Measurements from ENCODE around the gene NPHP3. TPM values are rescaled to one million over a fixed set of nuclear protein-coding genes. Genes with fewer than 3 reads are reported as not detected.

Gene NPHP3
- total and polyA plus RNA-seq, 4 donors, result 5.9 to 67.1 (median 16.5) TPM

DNA sequence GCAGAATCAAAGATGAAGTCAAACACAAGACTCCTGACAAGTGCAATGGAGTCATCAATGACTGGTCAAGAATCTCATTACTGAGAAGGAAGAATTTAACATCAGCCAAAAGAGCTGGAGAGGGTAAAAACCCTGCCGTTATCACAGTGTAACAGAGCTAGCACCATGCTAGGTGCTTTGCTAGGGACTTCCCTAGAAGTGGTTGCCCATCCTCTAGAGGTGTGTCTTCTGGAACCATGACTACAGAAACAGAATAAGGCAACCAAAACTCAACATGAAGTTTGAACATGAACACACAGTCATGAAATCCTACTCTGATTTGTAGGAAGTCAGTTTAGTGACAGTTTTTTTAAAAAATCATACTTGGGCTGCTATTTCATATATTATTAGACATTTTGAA is 72.1 kb downstream of the NPHP3 start:
- H3K9me3 ChIP-seq (ENCODE audit: control insufficient read depth in 4 of 4, insufficient read depth in 3 of 4, low read length in 3 of 4), result no peaks in the 10 kb centered on the region
- H3K9ac ChIP-seq (ENCODE audit: insufficient read depth in 1 of 2, low read length in 2 of 2), result no peak overlapping the region
- TF ChIP-seq, protein P1, sequence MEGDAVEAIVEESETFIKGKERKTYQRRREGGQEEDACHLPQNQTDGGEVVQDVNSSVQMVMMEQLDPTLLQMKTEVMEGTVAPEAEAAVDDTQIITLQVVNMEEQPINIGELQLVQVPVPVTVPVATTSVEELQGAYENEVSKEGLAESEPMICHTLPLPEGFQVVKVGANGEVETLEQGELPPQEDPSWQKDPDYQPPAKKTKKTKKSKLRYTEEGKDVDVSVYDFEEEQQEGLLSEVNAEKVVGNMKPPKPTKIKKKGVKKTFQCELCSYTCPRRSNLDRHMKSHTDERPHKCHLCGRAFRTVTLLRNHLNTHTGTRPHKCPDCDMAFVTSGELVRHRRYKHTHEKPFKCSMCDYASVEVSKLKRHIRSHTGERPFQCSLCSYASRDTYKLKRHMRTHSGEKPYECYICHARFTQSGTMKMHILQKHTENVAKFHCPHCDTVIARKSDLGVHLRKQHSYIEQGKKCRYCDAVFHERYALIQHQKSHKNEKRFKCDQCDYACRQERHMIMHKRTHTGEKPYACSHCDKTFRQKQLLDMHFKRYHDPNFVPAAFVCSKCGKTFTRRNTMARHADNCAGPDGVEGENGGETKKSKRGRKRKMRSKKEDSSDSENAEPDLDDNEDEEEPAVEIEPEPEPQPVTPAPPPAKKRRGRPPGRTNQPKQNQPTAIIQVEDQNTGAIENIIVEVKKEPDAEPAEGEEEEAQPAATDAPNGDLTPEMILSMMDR (IDR thresholded peaks at IDR 0.05; ENCODE audit: control extremely low read depth, extremely low read depth), result no peak
- WGBS, 2 donors, result 94 to 100% methylated on average over 1 of the region's 1 CpG
- no peak overlapping the region for H3K4me3 ChIP-seq
- H3K36me3 ChIP-seq (ENCODE audit: control insufficient read depth in 4 of 4, insufficient read depth in 4 of 4, low read length in 4 of 4), result no peaks in the 10 kb centered on the region
- peaks cover 0 to 30% (median 0%) of the 10 kb centered on the region in 5 donors for H3K4me1 ChIP-seq (ENCODE audit: control insufficient read depth in 5 of 5, insufficient read depth in 5 of 5, low read length in 5 of 5)
- no peaks in the 10 kb centered on the region for H3K27me3 ChIP-seq (ENCODE audit: control insufficient read depth in 3 of 3, insufficient read depth in 3 of 3, low read length in 2 of 3)
- DNase-seq (no peak), ATAC-seq (ENCODE audit: insufficient read depth, low FRiP score) (no peak)
- no peak overlapping the region for H3K27ac ChIP-seq (ENCODE audit: low read depth in 1 of 2, low read length in 1 of 2)

DNA sequence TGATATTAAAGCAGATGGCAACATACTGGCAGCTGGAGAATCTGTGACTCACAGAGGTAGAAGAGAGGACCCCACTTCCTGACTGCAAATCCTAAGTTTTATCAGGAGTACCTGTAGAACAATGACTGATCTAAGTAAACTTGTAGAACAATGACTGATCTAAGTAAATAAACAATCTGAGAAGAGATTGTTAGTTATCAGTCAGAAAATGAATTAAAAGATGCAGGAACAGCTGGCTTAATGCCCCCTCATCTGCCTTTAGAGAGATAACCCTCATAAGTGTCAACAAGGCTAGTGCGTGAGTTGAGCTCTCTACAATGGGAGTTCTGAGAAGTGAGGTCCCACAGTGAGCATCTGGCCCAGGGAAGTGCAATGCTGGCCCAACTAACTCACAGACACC is 77.2 kb downstream of the NPHP3 start:
- Histone ChIP-seq H3K4me1 (ENCODE audit: control insufficient read depth in 5 of 5, insufficient read depth in 5 of 5, low read length in 5 of 5) (peaks cover 0 to 3% (median 0%) of the 10 kb centered on the region in 5 donors), H3K9me3 (ENCODE audit: control insufficient read depth in 4 of 4, insufficient read depth in 3 of 4, low read length in 3 of 4) (no peaks in the 10 kb centered on the region), H3K4me3 (no peak overlapping the region), H3K27me3 (ENCODE audit: control insufficient read depth in 3 of 3, insufficient read depth in 3 of 3, low read length in 2 of 3) (no peaks in the 10 kb centered on the region), H3K27ac (ENCODE audit: low read depth in 1 of 2, low read length in 1 of 2) (no peak overlapping the region), H3K36me3 (ENCODE audit: control insufficient read depth in 4 of 4, insufficient read depth in 4 of 4, low read length in 4 of 4) (peaks cover 0 to 5% (median 0%) of the 10 kb centered on the region in 4 donors), H3K9ac (ENCODE audit: insufficient read depth in 1 of 2, low read length in 2 of 2) (no peak overlapping the region)
- TF ChIP-seq, protein P1 (IDR thresholded peaks at IDR 0.05; ENCODE audit: control extremely low read depth, extremely low read depth), result no peak
- DNase-seq (no peak), ATAC-seq (ENCODE audit: insufficient read depth, low FRiP score) (no peak)
- 74 to 87% methylated on average over 1 of the region's 1 CpG for WGBS, 2 donors

DNA sequence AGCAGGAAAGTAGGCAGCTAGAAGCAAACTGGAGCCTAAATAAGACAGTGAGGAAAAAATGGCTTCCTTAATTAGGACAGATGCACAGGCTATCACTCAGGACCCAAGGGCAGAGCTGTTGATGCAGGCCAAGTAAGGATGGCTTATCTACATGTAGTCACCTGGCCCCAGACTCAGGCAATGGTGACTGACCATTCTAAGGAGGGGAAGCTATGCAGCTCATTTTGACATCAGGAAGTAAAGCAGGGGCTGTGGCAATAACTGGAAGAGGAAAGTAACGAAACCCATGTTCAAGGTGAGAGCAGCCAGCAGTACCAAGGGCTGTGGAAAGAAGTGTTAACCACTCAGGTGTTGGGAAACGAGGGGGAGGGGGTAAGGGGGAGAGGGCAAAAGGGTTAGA is 78.8 kb downstream of the NPHP3 start:
- no peak overlapping the region for H3K9ac ChIP-seq (ENCODE audit: insufficient read depth in 1 of 2, low read length in 2 of 2)
- no peak overlapping the region for H3K27ac ChIP-seq (ENCODE audit: low read depth in 1 of 2, low read length in 1 of 2)
- H3K4me3 ChIP-seq, result no peak overlapping the region
- 34 to 51% methylated on average over 2 of the region's 2 CpGs for WGBS, 2 donors
- no peaks in the 10 kb centered on the region for H3K4me1 ChIP-seq (ENCODE audit: control insufficient read depth in 5 of 5, insufficient read depth in 5 of 5, low read length in 5 of 5)
- no peak for DNase-seq
- H3K9me3 ChIP-seq (ENCODE audit: control insufficient read depth in 4 of 4, insufficient read depth in 3 of 4, low read length in 3 of 4), result no peaks in the 10 kb centered on the region
- ATAC-seq (ENCODE audit: insufficient read depth, low FRiP score), result no peak
- peaks cover 0 to 11% (median 3%) of the 10 kb centered on the region in 4 donors for H3K36me3 ChIP-seq (ENCODE audit: control insufficient read depth in 4 of 4, insufficient read depth in 4 of 4, low read length in 4 of 4)
- H3K27me3 ChIP-seq (ENCODE audit: control insufficient read depth in 3 of 3, insufficient read depth in 3 of 3, low read length in 2 of 3), result no peaks in the 10 kb centered on the region
- TF ChIP-seq, protein P1 (IDR thresholded peaks at IDR 0.05; ENCODE audit: control extremely low read depth, extremely low read depth), result no peak

DNA sequence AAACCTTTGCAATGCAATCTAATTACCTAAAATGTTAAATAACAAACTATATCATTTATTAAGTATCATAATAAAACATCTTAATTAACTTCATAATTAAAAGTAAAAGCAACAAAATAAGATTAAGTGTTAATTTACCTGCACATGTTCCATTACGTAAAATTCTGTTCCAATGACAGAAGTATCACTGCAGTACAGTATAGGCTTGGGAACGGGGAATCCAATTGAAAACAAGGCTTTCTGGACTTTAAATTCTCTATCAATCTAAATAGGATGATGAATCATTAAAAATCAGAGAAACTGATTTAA is 79.7 kb downstream of the NPHP3 start:
- H3K9ac ChIP-seq (ENCODE audit: insufficient read depth in 1 of 2, low read length in 2 of 2), result no peak overlapping the region
- WGBS, 2 donors, result 73 to 79% methylated on average over 2 of the region's 2 CpGs
- DNase-seq (no peak), ATAC-seq (ENCODE audit: insufficient read depth, low FRiP score) (no peak)
- H3K27me3 ChIP-seq (ENCODE audit: control insufficient read depth in 3 of 3, insufficient read depth in 3 of 3, low read length in 2 of 3), result no peaks in the 10 kb centered on the region
- no peak overlapping the region for H3K4me3 ChIP-seq
- H3K4me1 ChIP-seq (ENCODE audit: control insufficient read depth in 5 of 5, insufficient read depth in 5 of 5, low read length in 5 of 5), result no peaks in the 10 kb centered on the region
- no peak overlapping the region for H3K27ac ChIP-seq (ENCODE audit: low read depth in 1 of 2, low read length in 1 of 2)
- peaks cover 0 to 15% (median 3%) of the 10 kb centered on the region in 4 donors for H3K36me3 ChIP-seq (ENCODE audit: control insufficient read depth in 4 of 4, insufficient read depth in 4 of 4, low read length in 4 of 4)
- TF ChIP-seq, protein P1 (IDR thresholded peaks at IDR 0.05; ENCODE audit: control extremely low read depth, extremely low read depth), result no peak
- H3K9me3 ChIP-seq (ENCODE audit: control insufficient read depth in 4 of 4, insufficient read depth in 3 of 4, low read length in 3 of 4), result no peaks in the 10 kb centered on the region

Data from lung (tissue), 12 donors.